ENCODE data around the gene TUBB1. TPM values are rescaled to one million over a fixed set of nuclear protein-coding genes. Genes with fewer than 3 reads are reported as not detected.

The TUBB1 gene
- total RNA-seq, 1 experiment from 2014 or later = 0.35 TPM

- intact Hi-C loops (cut with micrococcal nuclease; ENCODE audit: unreplicated experiment) = no loop called here
- Histone ChIP-seq H3K4me2 (no peak overlapping the region), H3K79me2 (ENCODE audit: low read depth) (no peaks in the 10 kb centered on the region), H3K9me3 (ENCODE audit: insufficient read depth, low read depth) (no peaks in the 10 kb centered on the region), H2AFZ (no peak overlapping the region), H3K36me3 (ENCODE audit: low read depth) (no peaks in the 10 kb centered on the region), H3K9me2 (ENCODE audit: insufficient read depth) (no peaks in the 10 kb centered on the region), H3K27ac (no peak overlapping the region), H3K4me1 (replicated peaks; ENCODE audit: insufficient read depth) (no peaks in the 10 kb centered on the region), H3F3A (ENCODE audit: insufficient read depth, low read depth) (no peaks in the 10 kb centered on the region), H4K20me1 (ENCODE audit: insufficient read depth) (no peaks in the 10 kb centered on the region), H3K27me3 (ENCODE audit: insufficient read depth, low read depth) (no peaks in the 10 kb centered on the region), H3K4me3 (no peak overlapping the region)
- CTCF ChIA-PET = no interaction called here
- TF ChIP-seq CTCF (conservative IDR thresholded peaks at IDR 0.05) (no peak), EZH2 (IDR thresholded peaks at IDR 0.05; ENCODE audit: low read depth) (no peak)
- BruUV-seq (replicated peaks) = no TSS peak
- no peak for DNase-seq
- POLR2A ChIA-PET (ENCODE audit: unreplicated experiment) = no interaction called here
Measured at GRCh38 chr20:58971429-58971828, 47.8 kb upstream of the TUBB1 start.

DNA sequence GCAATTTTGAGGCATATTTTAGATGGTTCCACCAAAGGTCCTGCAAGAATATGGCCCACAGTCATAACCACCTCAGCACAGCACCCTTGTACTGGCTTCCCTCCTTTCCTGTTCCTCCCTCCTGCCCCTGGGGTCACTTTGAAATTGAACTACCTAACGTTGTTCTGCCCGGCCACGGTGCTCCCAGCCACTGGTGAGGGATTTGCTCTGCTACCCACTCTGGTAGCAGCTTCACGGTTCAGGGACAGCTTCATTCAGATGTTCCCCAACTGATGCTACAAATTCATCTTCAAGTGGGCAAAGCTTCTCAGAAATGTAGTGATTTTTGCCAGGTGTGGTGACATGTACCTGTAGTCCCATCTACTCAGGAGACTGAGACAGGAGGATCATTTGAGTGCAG lies 46.0 kb upstream of the TUBB1 start:
- Histone ChIP-seq H4K20me1 (ENCODE audit: insufficient read depth) (no peaks in the 10 kb centered on the region), H3K4me1 (replicated peaks; ENCODE audit: insufficient read depth) (no peaks in the 10 kb centered on the region), H3K79me2 (ENCODE audit: low read depth) (no peaks in the 10 kb centered on the region), H3K9me2 (ENCODE audit: insufficient read depth) (no peaks in the 10 kb centered on the region), H3K4me3 (no peak overlapping the region), H3K9me3 (ENCODE audit: insufficient read depth, low read depth) (no peaks in the 10 kb centered on the region), H3F3A (ENCODE audit: insufficient read depth, low read depth) (no peaks in the 10 kb centered on the region), H2AFZ (no peak overlapping the region), H3K36me3 (ENCODE audit: low read depth) (no peaks in the 10 kb centered on the region), H3K27ac (no peak overlapping the region), H3K27me3 (ENCODE audit: insufficient read depth, low read depth) (no peaks in the 10 kb centered on the region), H3K4me2 (no peak overlapping the region)
- ChIA-PET POLR2A (ENCODE audit: unreplicated experiment) (no interaction called here), CTCF (interaction anchor here (0.6 kb wide), 1 partner anchor 10 kb away, joined by 3 read pairs; no protein-coding TSS in a partner anchor)
- intact Hi-C loops (cut with micrococcal nuclease; ENCODE audit: unreplicated experiment) = no loop called here
- DNase-seq = no peak
- no TSS peak for BruUV-seq (replicated peaks)
- no peak for TF ChIP-seq CTCF (conservative IDR thresholded peaks at IDR 0.05)
- TF ChIP-seq EZH2 (IDR thresholded peaks at IDR 0.05; ENCODE audit: low read depth) = no peak

- Histone ChIP-seq H3K27ac (no peak overlapping the region), H3K4me3 (no peak overlapping the region), H3K4me2 (no peak overlapping the region), H3F3A (ENCODE audit: insufficient read depth, low read depth) (no peaks in the 10 kb centered on the region), H3K9me2 (ENCODE audit: insufficient read depth) (no peaks in the 10 kb centered on the region), H3K9me3 (ENCODE audit: insufficient read depth, low read depth) (no peaks in the 10 kb centered on the region), H3K4me1 (replicated peaks; ENCODE audit: insufficient read depth) (no peaks in the 10 kb centered on the region), H3K27me3 (ENCODE audit: insufficient read depth, low read depth) (no peaks in the 10 kb centered on the region), H3K36me3 (ENCODE audit: low read depth) (no peaks in the 10 kb centered on the region), H4K20me1 (ENCODE audit: insufficient read depth) (no peaks in the 10 kb centered on the region), H3K79me2 (ENCODE audit: low read depth) (no peaks in the 10 kb centered on the region), H2AFZ (no peak overlapping the region)
- TF ChIP-seq EZH2 (IDR thresholded peaks at IDR 0.05; ENCODE audit: low read depth) = no peak
- TF ChIP-seq CTCF (conservative IDR thresholded peaks at IDR 0.05) = no peak
- intact Hi-C loops (cut with micrococcal nuclease; ENCODE audit: unreplicated experiment) = no loop called here
- no peak for DNase-seq
- ChIA-PET POLR2A (ENCODE audit: unreplicated experiment) (no interaction called here), CTCF (no interaction called here)
- BruUV-seq (replicated peaks) = no TSS peak
Measured at GRCh38 chr20:58973866-58974265, 45.4 kb upstream of the TUBB1 start.
